Endodermal cell (in vitro differentiated cells): Measurements from ENCODE around the gene ADCY3. TPM values are rescaled to one million over a fixed set of nuclear protein-coding genes. Genes with fewer than 3 reads are reported as not detected.

Experiments used
- DNase-seq: peaks from one replicate; pipeline ENCODE4 v3.0.0-alpha.2; 2017
- H3K27ac ChIP-seq: 2 replicates; pipeline ENCODE4 v1.5.1; 2013; ENCODE audit warnings: mild to moderate bottlenecking, low read depth, low read length, moderate library complexity
- H3K27me3 ChIP-seq: 2 replicates; pipeline ENCODE4 v1.6.1; 2013; ENCODE audit warnings: mild to moderate bottlenecking, low read length, moderate library complexity; ENCODE audit not compliant: insufficient read depth, control insufficient read depth, poor library complexity, severe bottlenecking
- H3K36me3 ChIP-seq: 2 replicates; pipeline ENCODE4 v1.7.0; 2013; ENCODE audit warnings: mild to moderate bottlenecking, low read length, moderate library complexity; ENCODE audit not compliant: control insufficient read depth, insufficient read depth
- H3K4me1 ChIP-seq: one replicate; pipeline ENCODE4 v1.7.0; 2013; ENCODE audit warnings: low read length; ENCODE audit not compliant: control insufficient read depth, insufficient read depth
- H3K4me3 ChIP-seq: 2 replicates; pipeline ENCODE4 v1.5.1; 2013; ENCODE audit warnings: mild to moderate bottlenecking, low read length, moderate library complexity
- H3K9ac ChIP-seq: 2 replicates; pipeline ENCODE4 v1.6.1; 2013; ENCODE audit warnings: mild to moderate bottlenecking, low read length, moderate library complexity; ENCODE audit not compliant: poor library complexity, severe bottlenecking; ENCODE audit errors: extremely low read depth
- H3K9me3 ChIP-seq: 2 replicates; pipeline ENCODE4 v1.6.1; 2013; ENCODE audit warnings: mild to moderate bottlenecking, low read length, moderate library complexity; ENCODE audit not compliant: control insufficient read depth
- H3K27ac Mint-ChIP-seq: 2 replicates; pipeline ENCODE4 v1.8.0; 2020; ENCODE audit warnings: mixed read lengths
- H3K27me3 Mint-ChIP-seq: 2 replicates; pipeline ENCODE4 v1.8.0; 2021; ENCODE audit warnings: mild to moderate bottlenecking, mixed read lengths; ENCODE audit not compliant: insufficient read depth
- H3K36me3 Mint-ChIP-seq: 2 replicates; pipeline ENCODE4 v1.8.0; 2020; ENCODE audit warnings: low read depth, mixed read lengths
- H3K4me1 Mint-ChIP-seq: 2 replicates; pipeline ENCODE4 v1.8.0; 2020; ENCODE audit warnings: mixed read lengths
- H3K4me3 Mint-ChIP-seq: 2 replicates; pipeline ENCODE4 v1.8.0; 2020; ENCODE audit warnings: mild to moderate bottlenecking, moderate library complexity, mixed read lengths
- H3K9me3 Mint-ChIP-seq: 2 replicates; pipeline ENCODE4 v1.8.0; 2020; ENCODE audit warnings: mild to moderate bottlenecking, mixed read lengths
- CTCF ChIP-seq: fragments of 200-600 bp; sonication (generic); conservative IDR thresholded peaks from 2 replicates; pipeline ENCODE4 v1.5.0; 2021; ENCODE audit warnings: antibody characterized with exemption, mild to moderate bottlenecking
- WGBS, 2 experiments: methylation state at CpG; one replicate each; pipeline versions ENCODE4 v1.1.5 to v1.1.7; 2013; ENCODE audit warnings: missing lambda C conversion rate in 2 of 2, mixed read lengths in 1 of 2; ENCODE audit not compliant: insufficient coverage in 1 of 2, insufficient read length in 1 of 2; 5-methylcytosine and 5-hydroxymethylcytosine counted together
- total RNA-seq, 2 donors: library from RNA; stranded (reverse); fragmentation: NEBNext Ultra II Directional in 1 of 2; extraction: Animal tissue kit (Norgen Biotek cat#: 25700) in 1 of 2; gene quantifications; 2 replicates in 1 of 2; 3 replicates in 1 of 2; pipeline ENCODE4 v1.2.1, GENCODE V29; 2021

ADCY3 gene
- total RNA-seq, 2 donors from 2014 or later, result 29.8 to 41.2 TPM

GRCh38 chr2:24945907-24946306 lies 25.9 kb upstream of the ADCY3 start:
- H3K27ac ChIP-seq, result no peak overlapping the region
- no peaks in the 10 kb centered on the region for H3K9me3 ChIP-seq
- peaks cover 10% of the 10 kb centered on the region for H3K36me3 ChIP-seq
- Mint-ChIP-seq H3K27ac (no peak overlapping the region), H3K36me3 (peaks cover 12% of the 10 kb centered on the region), H3K9me3 (no peaks in the 10 kb centered on the region), H3K27me3 (no peaks in the 10 kb centered on the region), H3K4me1 (no peaks in the 10 kb centered on the region), H3K4me3 (no peak overlapping the region)
- H3K9ac ChIP-seq, result no peak overlapping the region
- no peaks in the 10 kb centered on the region for H3K4me1 ChIP-seq
- H3K27me3 ChIP-seq, result no peaks in the 10 kb centered on the region
- no peak for TF ChIP-seq CTCF
- DNase-seq, result no peak
- H3K4me3 ChIP-seq, result no peak overlapping the region
- 93 to 100% methylated on average over 3 to 4 of the region's 4 CpGs for WGBS, 2 experiments

- Histone ChIP-seq H3K36me3 (peaks cover 9% of the 10 kb centered on the region), H3K27ac (no peak overlapping the region), H3K4me1 (no peaks in the 10 kb centered on the region), H3K4me3 (no peak overlapping the region), H3K27me3 (no peaks in the 10 kb centered on the region), H3K9me3 (no peaks in the 10 kb centered on the region), H3K9ac (no peak overlapping the region)
- H3K4me3 Mint-ChIP-seq, result no peak overlapping the region
- no peaks in the 10 kb centered on the region for H3K9me3 Mint-ChIP-seq
- H3K27ac Mint-ChIP-seq, result no peak overlapping the region
- no peaks in the 10 kb centered on the region for H3K4me1 Mint-ChIP-seq
- DNase-seq, result no peak
- TF ChIP-seq CTCF, result no peak
- no peaks in the 10 kb centered on the region for H3K27me3 Mint-ChIP-seq
- peaks cover 8% of the 10 kb centered on the region for H3K36me3 Mint-ChIP-seq
- 91 to 92% methylated on average over 4 to 7 of the region's 7 CpGs for WGBS, 2 experiments
Observed at GRCh38 chr2:24943427-24944053, 23.5 kb upstream of the ADCY3 start.

DNA sequence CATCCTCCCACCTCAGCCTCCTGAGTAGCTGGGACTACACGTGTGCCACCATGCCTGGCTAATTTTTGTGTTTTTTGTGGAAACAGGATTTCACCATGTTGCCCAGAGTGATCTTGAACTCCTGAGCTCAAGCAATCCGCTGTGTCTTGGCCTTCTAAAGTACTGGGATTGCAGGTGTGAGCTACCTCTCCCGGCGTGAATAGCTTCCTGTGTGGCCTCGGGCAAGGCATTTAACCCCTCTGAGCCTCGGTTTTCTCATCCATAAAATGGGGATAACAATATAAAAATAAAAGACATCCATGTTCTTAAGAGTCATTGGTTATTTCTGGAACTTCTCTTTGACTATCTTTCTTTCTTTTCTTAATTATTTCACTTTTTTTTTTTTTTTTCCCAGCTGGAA lies 19.3 kb upstream of the ADCY3 start:
- Histone ChIP-seq H3K9ac (no peak overlapping the region), H3K27me3 (no peaks in the 10 kb centered on the region), H3K4me1 (no peaks in the 10 kb centered on the region), H3K27ac (no peak overlapping the region), H3K36me3 (no peaks in the 10 kb centered on the region), H3K4me3 (no peak overlapping the region), H3K9me3 (no peaks in the 10 kb centered on the region)
- no peak for TF ChIP-seq CTCF
- WGBS, 2 experiments, result 94 to 100% methylated on average over 2 to 6 of the region's 6 CpGs
- H3K9me3 Mint-ChIP-seq, result no peaks in the 10 kb centered on the region
- no peaks in the 10 kb centered on the region for H3K36me3 Mint-ChIP-seq
- no peak overlapping the region for H3K4me3 Mint-ChIP-seq
- H3K4me1 Mint-ChIP-seq, result no peaks in the 10 kb centered on the region
- no peaks in the 10 kb centered on the region for H3K27me3 Mint-ChIP-seq
- H3K27ac Mint-ChIP-seq, result no peak overlapping the region
- DNase-seq, result no peak
